ENCODE measurements around the gene GPR183. TPM values are rescaled to one million over a fixed set of nuclear protein-coding genes. Genes with fewer than 3 reads are reported as not detected.

Gene GPR183
- total and polyA plus RNA-seq, 2 of the 8 experiments (the other 6 are each of a cell fraction or from before 2014, with no cell fraction given), result not detected

GRCh38 chr13:99311137-99311536 lies 3.9 kb upstream of the GPR183 start (continued):
- no peak for TF ChIP-seq RNF2 (IDR thresholded peaks at IDR 0.05; ENCODE audit: borderline replicate concordance, low read depth, low read length, missing control alignments, poor library complexity, severe bottlenecking)
- TF ChIP-seq TCF12 (IDR thresholded peaks at IDR 0.05; ENCODE audit: low read depth, low read length), result no peak
- TF ChIP-seq SAP30 (IDR thresholded peaks at IDR 0.05; ENCODE audit: insufficient read depth, insufficient replicate concordance, low read length), result no peak
- no peak for TF ChIP-seq CREB1 (IDR thresholded peaks at IDR 0.05)
- no peak for TF ChIP-seq TAF7 (optimal IDR thresholded peaks at IDR 0.05; ENCODE audit: borderline replicate concordance, low read depth, low read length)
- TF ChIP-seq E2F6 (IDR thresholded peaks at IDR 0.05), result no peak
- TF ChIP-seq BACH1 (IDR thresholded peaks at IDR 0.05; ENCODE audit: low read length), result no peak
- no peak for TF ChIP-seq EZH2 (IDR thresholded peaks at IDR 0.05; ENCODE audit: low read depth, low read length, severe bottlenecking)
